HepG2 (cell line): Measurements from ENCODE around the gene IRF4. TPM values are rescaled to one million over a fixed set of nuclear protein-coding genes. Genes with fewer than 3 reads are reported as not detected.

Experiments
- ATAD3A ChIP-seq: sonication (generic); formaldehyde crosslinking; IDR thresholded peaks from 2 replicates; pipeline ENCODE4 v1.4.0; 2020; ENCODE audit warnings: missing genetic modification reagents
- ATRX ChIP-seq: sonication (generic); formaldehyde crosslinking; IDR thresholded peaks from 2 replicates; pipeline ENCODE4 v1.4.0; 2020; ENCODE audit warnings: missing genetic modification reagents, borderline replicate concordance
- CREB1 ChIP-seq, 2 experiments: fragments of 450-650 bp in 1 of 2; IDR thresholded peaks; 2 replicates each; pipeline ENCODE4 v1.6.1; 2016 to 2017; ENCODE audit warnings: control low read depth in 1 of 2, mild to moderate bottlenecking in 1 of 2, missing compliant biosample characterization in 1 of 2, missing genetic modification characterization in 1 of 2
- E2F2 ChIP-seq: sonication (generic); formaldehyde crosslinking; IDR thresholded peaks from 2 replicates; pipeline ENCODE4 v1.4.0; 2020; ENCODE audit warnings: missing genetic modification reagents, borderline replicate concordance
- FUBP1 ChIP-seq: sonication (generic); formaldehyde crosslinking; IDR thresholded peaks from 2 replicates; pipeline ENCODE4 v1.5.1; 2020; ENCODE audit warnings: missing genetic modification reagents, mild to moderate bottlenecking, borderline replicate concordance
- GZF1 ChIP-seq: sonication (generic); formaldehyde crosslinking; IDR thresholded peaks from 2 replicates; pipeline ENCODE4 v1.5.1; 2020; ENCODE audit warnings: mild to moderate bottlenecking, missing genetic modification reagents
- KDM1A ChIP-seq: IDR thresholded peaks from 2 replicates; pipeline ENCODE4 v1.6.1; 2016; ENCODE audit warnings: missing compliant biosample characterization
- MXI1 ChIP-seq: IDR thresholded peaks from 3 replicates; pipeline ENCODE4 v1.6.1; 2012; ENCODE audit warnings: low read depth, low read length, inconsistent platforms, borderline replicate concordance
- NR2F6 ChIP-seq, 2 experiments: IDR thresholded peaks; 2 replicates each; pipeline ENCODE4 v1.6.1; 2016; ENCODE audit warnings: antibody characterized with exemption in 1 of 2, mild to moderate bottlenecking in 1 of 2
- ONECUT2 ChIP-seq: sonication (generic); formaldehyde crosslinking; IDR thresholded peaks from 2 replicates; pipeline ENCODE4 v1.4.0; 2020; ENCODE audit warnings: missing genetic modification reagents
- SMC3 ChIP-seq: IDR thresholded peaks from 2 replicates; pipeline ENCODE4 v1.6.1; 2011; ENCODE audit warnings: low read length, improper control_type of control experiment
- SMYD3 ChIP-seq: sonication (generic); formaldehyde crosslinking; IDR thresholded peaks from 2 replicates; pipeline ENCODE4 v1.8.1; 2023; ENCODE audit warnings: mild to moderate bottlenecking, missing genetic modification reagents
- ZBTB49 ChIP-seq: sonication (generic); formaldehyde crosslinking; IDR thresholded peaks from 2 replicates; pipeline ENCODE4 v1.4.0; 2020; ENCODE audit warnings: missing genetic modification reagents, borderline replicate concordance
- ZMAT5 ChIP-seq: sonication (generic); formaldehyde crosslinking; IDR thresholded peaks from 2 replicates; pipeline ENCODE4 v1.5.0; 2020; ENCODE audit warnings: mild to moderate bottlenecking, low read depth, missing genetic modification reagents, borderline replicate concordance
- ZNF101 ChIP-seq: sonication (generic); formaldehyde crosslinking; IDR thresholded peaks from 2 replicates; pipeline ENCODE4 v1.4.0; 2020; ENCODE audit warnings: mild to moderate bottlenecking, low read depth, missing genetic modification reagents, borderline replicate concordance
- ZNF160 ChIP-seq: sonication (generic); formaldehyde crosslinking; IDR thresholded peaks from 2 replicates; pipeline ENCODE4 v1.8.0; 2022; ENCODE audit warnings: mild to moderate bottlenecking, inconsistent platforms, missing genetic modification reagents
- ZNF224 ChIP-seq: sonication (generic); formaldehyde crosslinking; IDR thresholded peaks from 2 replicates; pipeline ENCODE4 v1.5.0; 2020; ENCODE audit warnings: mild to moderate bottlenecking, missing genetic modification reagents
- ZNF264 ChIP-seq: sonication (generic); formaldehyde crosslinking; IDR thresholded peaks from 2 replicates; pipeline ENCODE4 v1.4.0; 2020; ENCODE audit warnings: missing genetic modification reagents
- ZNF30 ChIP-seq: sonication (generic); formaldehyde crosslinking; IDR thresholded peaks from 2 replicates; pipeline ENCODE4 v1.5.0; 2020; ENCODE audit warnings: mild to moderate bottlenecking, missing genetic modification reagents
- ZNF414 ChIP-seq: sonication (generic); formaldehyde crosslinking; IDR thresholded peaks from 2 replicates; pipeline ENCODE4 v1.5.0; 2020; ENCODE audit warnings: missing genetic modification reagents
- ZNF44 ChIP-seq: sonication (generic); formaldehyde crosslinking; IDR thresholded peaks from 2 replicates; pipeline ENCODE4 v1.5.1; 2020; ENCODE audit warnings: mild to moderate bottlenecking, missing genetic modification reagents
- ZNF597 ChIP-seq: sonication (generic); formaldehyde crosslinking; IDR thresholded peaks from 2 replicates; pipeline ENCODE4 v1.5.0; 2020; ENCODE audit warnings: missing genetic modification reagents
- ZNF724P ChIP-seq: sonication (generic); formaldehyde crosslinking; IDR thresholded peaks from 2 replicates; pipeline ENCODE4 v1.8.0; 2022; ENCODE audit warnings: missing genetic modification reagents, borderline replicate concordance
- polyA plus RNA-seq, 8 experiments: library from polyadenylated mRNA; depleted of rRNA in 3 of 8; stranded (reverse) in 7 of 8; unstranded in 1 of 8; fragments of >200 nt; fragmentation: Illumina TruSeq in 4 of 8; extraction: Trizol in 4 of 8; gene quantifications; 2 replicates each; pipeline versions ENCODE4 v1.2.1 to v1.2.3, GENCODE V29; 2011 to 2016; ENCODE audit warnings: low read depth in 4 of 8, missing spikeins in 1 of 8, mixed read lengths in 1 of 8; ENCODE audit not compliant: insufficient read depth in 1 of 8
- total RNA-seq, 5 experiments: library from RNA; depleted of rRNA; stranded (reverse); fragments of >200 nt; fragmentation: Illumina TruSeq; extraction: Trizol; gene quantifications; 2 replicates each; pipeline ENCODE4 v1.2.3, GENCODE V29; 2016; ENCODE audit warnings: low read depth in 1 of 5

IRF4 gene
- total and polyA plus RNA-seq, 2 of the 13 experiments (the other 11 are each of a cell fraction or from before 2014, with no cell fraction given) = 0.07 to 0.09 TPM

- TF ChIP-seq ZBTB49 (CRISPR knock-in tag) (no peak), ZNF160 (CRISPR knock-in tag) (no peak), SMC3 (0 out of 2 replicates have a peak, but pooled peaks have one; percentile 6), FUBP1 (CRISPR knock-in tag) (no peak), GZF1 (CRISPR knock-in tag) (no peak), ZNF414 (CRISPR knock-in tag) (no peak), ONECUT2 (CRISPR knock-in tag) (no peak), ZNF30 (no peak), ATAD3A (CRISPR knock-in tag) (no peak), ATRX (CRISPR knock-in tag) (no peak), SMYD3 (no peak), KDM1A (CRISPR knock-in tag) (no peak), ZNF724P (no peak), CREB1 (IDR thresholded peaks at IDR 0.05) (peak; percentile 50; the same call in 1 of the 2 replicates), CREB1 (CRISPR knock-in tag; IDR thresholded peaks at IDR 0.05) (0 out of 2 replicates have a peak, but pooled peaks have one; percentile 45), E2F2 (no peak), ZMAT5 (no peak), ZNF264 (CRISPR knock-in tag) (no peak), ZNF597 (CRISPR knock-in tag) (no peak), ZNF101 (CRISPR knock-in tag) (no peak), MXI1 (peak; percentile 29; the same call in 1 of the 3 replicates), NR2F6 (IDR thresholded peaks at IDR 0.05) (peak; percentile 62; the same call in 1 of the 2 replicates), NR2F6 (CRISPR knock-in tag; IDR thresholded peaks at IDR 0.05) (peak; percentile 67; the same call in 1 of the 2 replicates), ZNF224 (no peak), ZNF44 (CRISPR knock-in tag) (no peak)
These were observed 31.0 kb downstream of the IRF4 start (continued) for GRCh38 chr6:422433-423054.
